Esophagus muscularis mucosa (tissue), 4 donors: ENCODE data around the gene NSD1. TPM values are rescaled to one million over a fixed set of nuclear protein-coding genes. Genes with fewer than 3 reads are reported as not detected.

Experiments
- DNase-seq: peaks from one replicate; pipeline ENCODE4 v3.0.0-alpha.2; 2017; ENCODE audit errors: extremely low spot score
- H3K27ac ChIP-seq, 4 donors: fragments of 200-600 bp; sonication (generic); replicated peaks in 1 of 4; 1 replicate in 3 of 4; 2 replicates in 1 of 4; pipeline ENCODE4 v1.5.1; 2016 to 2019; ENCODE audit warnings: mild to moderate bottlenecking in 1 of 4
- H3K27me3 ChIP-seq, 4 donors: fragments of 200-600 bp; sonication (generic); one replicate each; pipeline versions ENCODE4 v1.5.1 to v1.6.0; 2016 to 2019
- H3K36me3 ChIP-seq, 4 donors: fragments of 200-600 bp; sonication (generic); one replicate each; pipeline ENCODE4 v1.5.1; 2016 to 2019
- H3K4me1 ChIP-seq, 4 donors: fragments of 200-600 bp; sonication (generic); one replicate each; pipeline ENCODE4 v1.5.1; 2016 to 2019
- H3K4me3 ChIP-seq, 4 donors: fragments of 200-600 bp; sonication (generic); 1 replicate in 2 of 4; 2 replicates in 2 of 4; pipeline ENCODE4 v1.5.1; 2016 to 2019; ENCODE audit warnings: mild to moderate bottlenecking in 4 of 4, moderate library complexity in 1 of 4
- H3K9me3 ChIP-seq, 4 donors: fragments of 200-600 bp; sonication (generic); 1 replicate in 3 of 4; 2 replicates in 1 of 4; pipeline ENCODE4 v1.5.1; 2016 to 2019
- CTCF ChIP-seq, 3 experiments: fragments of 200-600 bp in 2 of 3; fragments of 450-650 bp in 1 of 3; sonication (generic) in 2 of 3; IDR thresholded peaks; one replicate each; pipeline ENCODE4 v1.5.1; 2017 to 2019; ENCODE audit warnings: antibody characterized with exemption in 3 of 3, mild to moderate bottlenecking in 2 of 3, moderate library complexity in 1 of 3
- EP300 ChIP-seq: sonication (generic); formaldehyde crosslinking; IDR thresholded peaks from one replicate; pipeline ENCODE4 v1.6.1; 2017; ENCODE audit warnings: antibody characterized with exemption
- POLR2A ChIP-seq: fragments of 450-650 bp; IDR thresholded peaks from one replicate; pipeline ENCODE4 v1.6.1; 2017; ENCODE audit warnings: antibody characterized with exemption, moderate library complexity, mild to moderate bottlenecking, low read depth
- POLR2AphosphoS5 ChIP-seq, 2 donors: sonication (generic); formaldehyde crosslinking; IDR thresholded peaks; one replicate each; pipeline ENCODE4 v1.6.1; 2017; ENCODE audit warnings: antibody characterized with exemption in 2 of 2
- WGBS: methylation state at CpG from one replicate; pipeline ENCODE4 v1.1.5; 2018; 5-methylcytosine and 5-hydroxymethylcytosine counted together
- intact Hi-C: fragments of 100-400 bp; cut with DNase I; formaldehyde crosslinking; loops from one replicate; pipeline ENCODE4 v1.15.1; 2023
- total RNA-seq, 4 donors: library from RNA; depleted of rRNA; stranded (reverse); fragments of >200 nt; gene quantifications; one replicate each; pipeline versions ENCODE4 v1.1.0 to v1.2.1, GENCODE V29; 2016

The NSD1 gene
- total RNA-seq, 4 donors from 2014 or later: 35.1 to 47.9 (median 43.7) TPM

GRCh38 chr5:177178733-177179304 lies 45.2 kb downstream of the NSD1 start:
- Histone ChIP-seq H3K27ac (no peak overlapping the region), H3K4me3 (no peak overlapping the region), H3K36me3 (peaks cover 0 to 18% (median 0%) of the 10 kb centered on the region in 4 donors), H3K4me1 (peaks cover 0 to 40% (median 27%) of the 10 kb centered on the region in 4 donors), H3K9me3 (no peaks in the 10 kb centered on the region), H3K27me3 (no peaks in the 10 kb centered on the region)
- DNase-seq: no peak
- intact Hi-C loops: no loop called here
- no peak for TF ChIP-seq POLR2AphosphoS5 (IDR thresholded peaks at IDR 0.05)
- TF ChIP-seq EP300: no peak
- TF ChIP-seq CTCF (IDR thresholded peaks at IDR 0.05): no peak
- no peak for TF ChIP-seq POLR2A
- 88% methylated on average over 3 of the region's 3 CpGs for WGBS

GRCh38 chr5:177179431-177179830 lies 45.9 kb downstream of the NSD1 start:
- H3K4me3 ChIP-seq: no peak overlapping the region
- H3K27me3 ChIP-seq: no peaks in the 10 kb centered on the region
- intact Hi-C loops: no loop called here
- no peaks in the 10 kb centered on the region for H3K9me3 ChIP-seq
- peaks cover 6 to 40% (median 29%) of the 10 kb centered on the region in 4 donors for H3K4me1 ChIP-seq
- WGBS: 93% methylated on average over 3 of the region's 3 CpGs
- TF ChIP-seq POLR2A: no peak
- no peak for TF ChIP-seq POLR2AphosphoS5 (IDR thresholded peaks at IDR 0.05)
- no peak for TF ChIP-seq CTCF (IDR thresholded peaks at IDR 0.05)
- TF ChIP-seq EP300: no peak
- peaks cover 0 to 14% (median 0%) of the 10 kb centered on the region in 4 donors for H3K36me3 ChIP-seq
- no peak overlapping the region for H3K27ac ChIP-seq
- no peak for DNase-seq

GRCh38 chr5:177183142-177183541 lies 49.6 kb downstream of the NSD1 start:
- 90% methylated on average over 3 of the region's 3 CpGs for WGBS
- intact Hi-C loops: no loop called here
- Histone ChIP-seq H3K4me3 (no peak overlapping the region), H3K4me1 (peaks cover 7 to 20% (median 18%) of the 10 kb centered on the region in 4 donors), H3K27ac (no peak overlapping the region), H3K36me3 (peaks cover 0 to 18% (median 0%) of the 10 kb centered on the region in 4 donors), H3K27me3 (no peaks in the 10 kb centered on the region), H3K9me3 (no peaks in the 10 kb centered on the region)
- no peak for TF ChIP-seq POLR2AphosphoS5 (IDR thresholded peaks at IDR 0.05)
- TF ChIP-seq POLR2A: no peak
- no peak for TF ChIP-seq CTCF (IDR thresholded peaks at IDR 0.05)
- no peak for TF ChIP-seq EP300
- DNase-seq: no peak

- Histone ChIP-seq H3K36me3 (peaks cover 0 to 18% (median 0%) of the 10 kb centered on the region in 4 donors), H3K4me3 (no peak overlapping the region), H3K27ac (no peak overlapping the region), H3K9me3 (no peaks in the 10 kb centered on the region), H3K27me3 (no peaks in the 10 kb centered on the region), H3K4me1 (peaks cover 7 to 20% (median 16%) of the 10 kb centered on the region in 4 donors)
- TF ChIP-seq POLR2A (no peak), EP300 (no peak), CTCF (IDR thresholded peaks at IDR 0.05) (no peak), POLR2AphosphoS5 (IDR thresholded peaks at IDR 0.05) (no peak)
- WGBS: 35% methylated on average over 3 of the region's 3 CpGs
- no peak for DNase-seq
- intact Hi-C loops: no loop called here
These were observed 50.3 kb downstream of the NSD1 start for GRCh38 chr5:177183766-177184360.
